Activated CD4-positive, alpha-beta T cell treated with anti-CD3 and anti-CD28 coated beads, Interleukin-2, amount 10 ng/mL, durations not matched to agents 7 days and 5 days (primary cell): ENCODE results near the gene ACBD6. TPM values are rescaled to one million over a fixed set of nuclear protein-coding genes. Genes with fewer than 3 reads are reported as not detected.

Source experiments
- CTCF ChIA-PET: fragments of 350-600 bp; sonication (Branson Sonifier 250); formaldehyde crosslinking; loops from one replicate; lab custom pipeline; 2021; ENCODE audit warnings: antibody characterized with exemption; lab: Charles Lee
- POLR2A ChIA-PET: fragments of 350-600 bp; sonication (Branson Sonifier 250); formaldehyde crosslinking; loops from one replicate; lab custom pipeline; 2021; ENCODE audit warnings: antibody characterized with exemption; lab: Charles Lee
- DNase-seq: peaks from one replicate; pipeline ENCODE4 v3.0.0-alpha.2; 2020
- H3K27ac Mint-ChIP-seq: one replicate; pipeline ENCODE4 v1.8.0; 2021; ENCODE audit warnings: mild to moderate bottlenecking, moderate library complexity, mixed read lengths
- H3K27me3 Mint-ChIP-seq: one replicate; pipeline ENCODE4 v1.8.0; 2021; ENCODE audit warnings: mixed read lengths
- H3K36me3 Mint-ChIP-seq: one replicate; pipeline ENCODE4 v1.8.0; 2021; ENCODE audit warnings: low read depth, mixed read lengths
- H3K4me1 Mint-ChIP-seq: one replicate; pipeline ENCODE4 v1.8.0; 2021; ENCODE audit warnings: mixed read lengths
- H3K4me3 Mint-ChIP-seq: one replicate; pipeline ENCODE4 v1.8.0; 2021; ENCODE audit warnings: mild to moderate bottlenecking, moderate library complexity, mixed read lengths
- H3K9me3 Mint-ChIP-seq: one replicate; pipeline ENCODE4 v1.8.0; 2021; ENCODE audit warnings: mixed read lengths
- total RNA-seq, 2 experiments: library from RNA; stranded (reverse); gene quantifications; one replicate each; pipeline ENCODE4 v1.2.3, GENCODE V29; 2021

Gene ACBD6
- total RNA-seq, 2 experiments from 2014 or later = 39.9 to 40.8 TPM

- no peak for DNase-seq
- Mint-ChIP-seq H3K27ac (peak overlapping the region; percentile 46), H3K36me3 (no peaks in the 10 kb centered on the region), H3K4me1 (no peaks in the 10 kb centered on the region), H3K27me3 (peaks cover 3% of the 10 kb centered on the region), H3K9me3 (no peaks in the 10 kb centered on the region), H3K4me3 (no peak overlapping the region)
- ChIA-PET CTCF (interaction anchor here (0.6 to 0.9 kb wide), 2 partner anchors 9 to 29 kb away, joined by 3 to 4 read pairs; no protein-coding TSS in a partner anchor), POLR2A (no interaction called here)
These were observed 239.5 kb downstream of the ACBD6 start for GRCh38 chr1:180262628-180263488.

- Mint-ChIP-seq H3K36me3 (no peaks in the 10 kb centered on the region), H3K4me1 (no peaks in the 10 kb centered on the region), H3K27me3 (peaks cover 3% of the 10 kb centered on the region), H3K27ac (no peak overlapping the region), H3K4me3 (no peak overlapping the region), H3K9me3 (no peaks in the 10 kb centered on the region)
- no peak for DNase-seq
- POLR2A ChIA-PET = no interaction called here
- CTCF ChIA-PET = interaction anchor here (0.8 to 1.2 kb wide), 2 partner anchors 9 to 12 kb away, joined by 3 to 8 read pairs; no protein-coding TSS in a partner anchor
These were observed 240.7 kb downstream of the ACBD6 start for GRCh38 chr1:180261524-180262155.

DNA sequence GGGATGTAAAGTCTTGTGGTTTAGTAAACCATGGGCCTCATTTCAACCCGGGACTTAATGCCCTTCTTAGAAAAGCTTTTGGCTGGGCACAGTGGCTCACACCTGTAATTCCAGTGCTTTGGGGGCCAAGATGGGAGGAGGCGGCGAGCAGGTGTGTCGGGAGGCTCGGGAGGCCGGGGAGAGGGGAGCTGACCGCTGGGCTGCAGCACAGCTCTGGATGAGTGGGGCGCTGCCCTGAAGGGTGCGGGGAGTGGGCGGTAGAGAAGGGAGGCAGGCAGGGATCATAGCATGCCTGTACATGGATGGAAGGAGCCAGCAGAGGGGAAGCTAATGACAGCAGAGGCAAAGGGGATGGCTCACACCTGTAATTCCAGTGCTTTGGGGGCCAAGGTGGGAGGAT lies 241.3 kb downstream of the ACBD6 start:
- POLR2A ChIA-PET = no interaction called here
- H3K36me3 Mint-ChIP-seq = no peaks in the 10 kb centered on the region

DNA sequence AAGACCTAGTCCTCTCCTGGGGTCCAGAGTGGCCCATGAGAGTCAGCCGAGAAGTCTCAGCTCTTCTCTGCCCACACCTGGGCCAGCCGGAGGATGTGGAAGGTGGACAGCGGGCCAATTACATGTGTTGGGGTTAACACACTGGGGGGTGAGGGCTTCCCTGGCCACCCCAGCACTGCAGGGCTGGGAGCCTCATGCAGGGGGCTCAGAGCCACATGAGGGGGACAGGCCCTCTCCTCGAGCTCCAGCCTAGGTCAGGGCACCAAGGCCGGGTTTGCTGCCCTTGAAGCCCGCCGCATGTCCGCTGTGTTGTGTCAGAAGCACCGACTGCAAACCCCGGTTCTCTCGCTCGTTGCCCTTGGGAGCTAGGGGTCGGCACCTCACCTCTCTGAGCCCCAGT lies 241.8 kb downstream of the ACBD6 start:
- Mint-ChIP-seq H3K9me3 (no peaks in the 10 kb centered on the region), H3K27me3 (peaks cover 3% of the 10 kb centered on the region), H3K4me1 (no peaks in the 10 kb centered on the region), H3K27ac (no peak overlapping the region), H3K4me3 (no peak overlapping the region), H3K36me3 (no peaks in the 10 kb centered on the region)
- POLR2A ChIA-PET = no interaction called here
- CTCF ChIA-PET = interaction anchor here (0.6 to 1.6 kb wide), 3 partner anchors 9 to 54 kb away, joined by 3 to 6 read pairs (median 3); no protein-coding TSS in a partner anchor
- no peak for DNase-seq

More for the DNA sequence above, 241.3 kb downstream of the ACBD6 start:
- CTCF ChIA-PET = interaction anchor here (0.6 to 1.6 kb wide), 4 partner anchors 8 to 54 kb away, joined by 3 to 8 read pairs (median 4); no protein-coding TSS in a partner anchor
- Mint-ChIP-seq H3K27ac (no peak overlapping the region), H3K4me3 (no peak overlapping the region), H3K9me3 (no peaks in the 10 kb centered on the region), H3K4me1 (no peaks in the 10 kb centered on the region), H3K27me3 (peaks cover 3% of the 10 kb centered on the region)
- no peak for DNase-seq

DNA sequence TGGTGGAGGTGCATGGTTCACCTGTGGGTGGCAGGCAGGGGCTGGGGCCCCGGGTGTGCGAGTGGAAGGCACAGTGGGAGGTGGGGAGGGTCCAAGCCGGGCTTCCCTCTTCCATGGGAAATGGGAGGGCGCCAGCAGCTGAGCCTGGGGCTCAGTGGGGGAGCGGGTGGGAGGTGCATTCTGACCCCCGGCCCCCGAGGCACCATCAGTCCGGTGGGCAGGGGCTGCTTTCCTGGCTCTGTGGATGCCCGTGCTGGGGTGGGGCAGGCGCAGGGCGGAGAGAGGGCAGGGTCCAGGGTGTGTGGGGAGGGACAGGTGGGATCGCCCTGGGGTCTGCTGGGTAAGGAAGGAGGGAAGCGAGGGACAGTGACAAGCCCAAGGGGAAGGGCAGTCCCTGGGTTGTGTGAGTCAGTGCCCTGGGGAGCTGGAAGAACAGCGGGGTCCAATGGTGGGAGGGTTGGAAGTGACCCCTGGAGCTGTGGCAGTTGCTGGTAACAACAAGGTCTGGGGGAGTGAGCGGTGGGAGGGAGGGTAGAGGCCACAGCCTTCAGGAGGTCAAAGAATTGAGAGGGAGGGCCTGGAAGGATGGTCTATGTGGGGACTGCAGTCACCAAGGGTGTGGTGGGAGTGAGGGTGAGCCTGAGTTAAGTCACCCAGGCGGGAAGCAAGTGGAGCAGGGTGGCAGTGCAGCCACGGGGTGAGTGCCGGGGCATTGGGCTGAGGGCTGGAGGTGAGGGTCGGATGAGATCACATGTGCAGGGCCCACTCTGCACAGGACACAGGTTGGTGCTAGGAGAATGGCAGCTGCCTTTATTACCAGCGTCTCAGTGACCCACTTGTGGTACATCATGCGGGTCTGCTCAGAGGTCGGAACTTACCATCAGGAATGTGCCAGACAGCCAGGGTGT lies 242.7 kb downstream of the ACBD6 start:
- DNase-seq = no peak
- ChIA-PET POLR2A (no interaction called here), CTCF (interaction anchor here (0.9 to 1.6 kb wide), 2 partner anchors 8 to 11 kb away, joined by 3 to 6 read pairs; no protein-coding TSS in a partner anchor)
- Mint-ChIP-seq H3K4me3 (no peak overlapping the region), H3K36me3 (no peaks in the 10 kb centered on the region), H3K27me3 (peaks cover 3% of the 10 kb centered on the region), H3K4me1 (no peaks in the 10 kb centered on the region), H3K9me3 (no peaks in the 10 kb centered on the region), H3K27ac (no peak overlapping the region)

DNA sequence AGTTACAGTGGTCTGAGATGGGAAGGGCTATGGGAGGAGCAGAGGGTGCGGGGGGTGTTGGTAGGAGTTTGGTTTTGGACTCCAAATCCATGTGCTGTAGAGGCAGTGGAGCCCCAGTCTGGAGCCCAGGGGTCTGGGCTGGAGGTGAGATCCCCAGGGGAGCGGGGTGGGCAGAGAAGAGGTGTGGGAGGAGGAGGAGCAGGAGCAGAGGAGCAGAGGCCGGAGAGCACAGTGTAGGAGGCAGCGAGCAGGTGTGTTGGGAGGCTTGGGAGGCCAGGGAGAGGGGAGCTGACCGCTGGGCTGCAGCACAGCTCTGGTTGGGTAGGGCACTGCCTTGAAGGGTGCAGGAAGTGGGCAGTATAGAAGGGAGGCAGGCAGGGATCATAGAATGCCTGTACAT lies 243.4 kb downstream of the ACBD6 start:
- H3K9me3 Mint-ChIP-seq = no peaks in the 10 kb centered on the region
- H3K4me1 Mint-ChIP-seq = no peaks in the 10 kb centered on the region
- H3K4me3 Mint-ChIP-seq = no peak overlapping the region
- ChIA-PET POLR2A (no interaction called here), CTCF (no interaction called here)
- peaks cover 3% of the 10 kb centered on the region for H3K27me3 Mint-ChIP-seq
- no peak overlapping the region for H3K27ac Mint-ChIP-seq
- no peaks in the 10 kb centered on the region for H3K36me3 Mint-ChIP-seq
- no peak for DNase-seq

GRCh38 chr1:180258290-180258689 lies 244.1 kb downstream of the ACBD6 start:
- H3K36me3 Mint-ChIP-seq = no peaks in the 10 kb centered on the region

DNA sequence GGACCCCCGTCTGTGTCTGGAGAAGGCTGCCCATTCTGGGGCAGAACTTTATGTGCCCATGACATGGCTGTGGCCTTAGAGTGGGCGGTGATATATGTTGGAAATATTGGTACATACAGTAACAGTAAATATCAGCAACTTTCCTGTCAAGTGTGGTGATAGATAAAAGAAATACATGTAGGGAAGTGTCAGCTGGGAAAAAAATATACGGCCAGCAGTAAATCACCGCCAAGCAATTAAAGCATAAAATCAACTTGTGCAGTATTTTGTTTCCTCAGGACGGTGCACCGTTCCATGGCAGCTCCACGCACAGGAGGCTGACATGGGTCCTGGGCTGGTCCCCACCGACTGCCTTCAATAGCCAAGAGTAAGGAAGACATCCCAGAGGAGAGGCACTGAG lies 244.9 kb downstream of the ACBD6 start:
- Mint-ChIP-seq H3K27ac (no peak overlapping the region), H3K4me1 (no peaks in the 10 kb centered on the region), H3K9me3 (no peaks in the 10 kb centered on the region), H3K4me3 (no peak overlapping the region), H3K27me3 (peaks cover 3% of the 10 kb centered on the region), H3K36me3 (no peaks in the 10 kb centered on the region)
- POLR2A ChIA-PET = no interaction called here
- CTCF ChIA-PET = no interaction called here
- DNase-seq = no peak

More at GRCh38 chr1:180258290-180258689, 244.1 kb downstream of the ACBD6 start:
- DNase-seq = no peak
- Mint-ChIP-seq H3K27ac (no peak overlapping the region), H3K4me3 (no peak overlapping the region), H3K4me1 (no peaks in the 10 kb centered on the region), H3K27me3 (peaks cover 3% of the 10 kb centered on the region), H3K9me3 (no peaks in the 10 kb centered on the region)
- ChIA-PET CTCF (no interaction called here), POLR2A (no interaction called here)

DNA sequence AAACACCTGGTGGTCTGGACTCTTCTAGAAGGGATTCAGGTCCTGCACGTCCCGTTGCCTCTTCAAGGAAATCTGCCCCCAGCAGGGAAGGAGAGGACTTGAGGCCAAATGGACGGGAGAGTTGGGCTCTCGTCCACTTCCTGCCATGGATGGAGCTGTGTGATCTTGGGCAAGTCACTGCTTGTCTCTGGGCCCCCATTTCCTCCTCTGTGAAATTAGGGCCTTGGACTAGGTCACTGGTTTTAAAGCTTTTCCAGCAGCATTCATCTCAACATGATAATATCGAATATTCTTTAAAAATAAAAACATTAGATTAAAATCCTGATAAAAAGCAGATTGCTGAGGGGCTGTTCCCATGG lies 245.4 kb downstream of the ACBD6 start:
- CTCF ChIA-PET = no interaction called here
- no peaks in the 10 kb centered on the region for H3K9me3 Mint-ChIP-seq
- H3K27me3 Mint-ChIP-seq = peaks cover 3% of the 10 kb centered on the region
- no peaks in the 10 kb centered on the region for H3K4me1 Mint-ChIP-seq
- POLR2A ChIA-PET = no interaction called here
- DNase-seq = no peak
- H3K4me3 Mint-ChIP-seq = no peak overlapping the region
- H3K36me3 Mint-ChIP-seq = no peaks in the 10 kb centered on the region
- H3K27ac Mint-ChIP-seq = no peak overlapping the region

GRCh38 chr1:180256341-180257027 lies 245.9 kb downstream of the ACBD6 start:
- no peak overlapping the region for H3K27ac Mint-ChIP-seq
- no peaks in the 10 kb centered on the region for H3K36me3 Mint-ChIP-seq
- no peaks in the 10 kb centered on the region for H3K9me3 Mint-ChIP-seq
- CTCF ChIA-PET = no interaction called here
- no peaks in the 10 kb centered on the region for H3K4me1 Mint-ChIP-seq
- POLR2A ChIA-PET = no interaction called here
- no peak overlapping the region for H3K4me3 Mint-ChIP-seq
- DNase-seq = no peak
- peaks cover 3% of the 10 kb centered on the region for H3K27me3 Mint-ChIP-seq

DNA sequence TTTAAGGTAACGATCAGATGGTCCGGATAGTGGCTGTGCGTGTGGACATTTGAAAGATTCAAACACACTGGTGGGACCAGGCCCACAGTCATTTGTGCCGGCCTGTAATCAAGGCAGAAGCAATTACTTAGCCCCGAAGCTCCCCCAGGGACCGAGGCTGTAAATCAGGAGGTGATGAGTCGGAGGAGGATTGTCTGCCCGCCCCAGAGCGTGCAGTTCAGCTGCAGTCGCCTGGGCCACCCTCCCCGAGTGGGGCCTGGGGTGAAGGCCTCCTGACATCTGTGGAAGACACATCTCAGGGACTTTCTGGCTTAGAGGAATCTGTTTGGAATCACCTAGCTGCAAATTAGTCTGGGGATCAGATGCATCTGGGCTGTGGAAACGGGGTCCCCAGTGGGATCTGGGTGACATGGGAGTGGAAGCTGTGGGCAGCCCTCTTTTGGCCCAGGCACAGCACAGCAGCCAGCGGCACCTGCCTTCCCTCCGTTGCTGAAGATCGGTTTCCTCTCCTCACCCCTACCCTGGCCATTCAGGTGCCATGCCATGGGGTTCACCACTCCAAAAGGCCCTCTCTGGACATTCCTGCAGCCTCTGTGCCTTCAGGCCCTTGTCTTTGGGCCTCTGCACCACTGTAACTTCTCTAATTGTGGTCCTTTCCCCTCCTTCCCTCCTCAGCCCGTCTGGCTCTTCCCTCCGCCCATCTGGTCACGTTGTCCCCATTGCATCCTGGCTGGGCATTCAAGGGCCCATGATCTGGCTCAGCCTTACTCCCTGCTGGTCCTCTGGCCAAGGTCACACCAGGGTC lies 246.6 kb downstream of the ACBD6 start:
- CTCF ChIA-PET = no interaction called here
- Mint-ChIP-seq H3K9me3 (no peaks in the 10 kb centered on the region), H3K36me3 (no peaks in the 10 kb centered on the region), H3K27ac (no peak overlapping the region), H3K27me3 (peaks cover 3% of the 10 kb centered on the region), H3K4me1 (no peaks in the 10 kb centered on the region), H3K4me3 (no peak overlapping the region)
- POLR2A ChIA-PET = no interaction called here
- DNase-seq = no peak
